Measurements from ENCODE around the gene EFHD2.

GRCh38 chr1:15391366-15391765, 18.3 kb upstream of the EFHD2 start:
- TF ChIP-seq CTCF (IDR thresholded peaks at IDR 0.05): no peak
- TF ChIP-seq POLR2A (IDR thresholded peaks at IDR 0.05): no peak
